Skeletal muscle tissue (tissue), 4 donors: ENCODE results near the gene KLHDC2. TPM values are rescaled to one million over a fixed set of nuclear protein-coding genes. Genes with fewer than 3 reads are reported as not detected.
"Not testable (repeated sequence)": the region's sequence is repeated elsewhere in the genome, so short reads cannot be mapped to it uniquely, and the experiment has no call there.

Experiments used
- H3K27ac ChIP-seq: one replicate; pipeline ENCODE4 v1.7.0; 2013; ENCODE audit warnings: mild to moderate bottlenecking, low read depth, low read length, inconsistent platforms
- H3K27me3 ChIP-seq, 3 donors: one replicate each; pipeline ENCODE4 v1.7.0; 2013; ENCODE audit warnings: low read length in 3 of 3; ENCODE audit not compliant: control insufficient read depth in 3 of 3, insufficient read depth in 3 of 3
- H3K36me3 ChIP-seq, 3 donors: one replicate each; pipeline ENCODE4 v1.7.0; 2013; ENCODE audit warnings: low read length in 3 of 3; ENCODE audit not compliant: control insufficient read depth in 3 of 3, insufficient read depth in 3 of 3
- H3K4me1 ChIP-seq, 3 donors: one replicate each; pipeline ENCODE4 v1.7.0; 2013; ENCODE audit warnings: low read length in 3 of 3, mild to moderate bottlenecking in 3 of 3; ENCODE audit not compliant: control insufficient read depth in 3 of 3, insufficient read depth in 3 of 3
- H3K4me3 ChIP-seq, 3 donors: one replicate each; pipeline ENCODE4 v1.7.0; 2013; ENCODE audit warnings: low read length in 3 of 3
- H3K9ac ChIP-seq, 3 donors: one replicate each; pipeline ENCODE4 v1.7.0; 2013; ENCODE audit warnings: low read length in 3 of 3, mild to moderate bottlenecking in 3 of 3, moderate library complexity in 2 of 3, low read depth in 1 of 3
- H3K9me3 ChIP-seq, 3 donors: one replicate each; pipeline ENCODE4 v1.7.0; 2013; ENCODE audit warnings: low read length in 3 of 3; ENCODE audit not compliant: control insufficient read depth in 3 of 3
- total RNA-seq: library from RNA; depleted of rRNA; stranded (reverse); fragments of >200 nt; gene quantifications from one replicate; pipeline ENCODE4 v1.2.3, GENCODE V29; 2014
- donor health status: Osteomylitis.

Gene KLHDC2
- total RNA-seq, 1 donor from 2014 or later = 123 TPM

GRCh38 chr14:49755378-49755777, 12.6 kb upstream of the KLHDC2 start:
- no peaks in the 10 kb centered on the region for H3K4me1 ChIP-seq
- H3K27me3 ChIP-seq = no peaks in the 10 kb centered on the region
- peaks cover 0 to 2% (median 2%) of the 10 kb centered on the region in 3 donors for H3K36me3 ChIP-seq
- H3K27ac ChIP-seq = no peak overlapping the region
- no peaks in the 10 kb centered on the region for H3K9me3 ChIP-seq
- H3K9ac ChIP-seq = no peak overlapping the region
- H3K4me3 ChIP-seq = no peak overlapping the region

GRCh38 chr14:49761839-49762551, 6.0 kb upstream of the KLHDC2 start:
- peaks cover 0 to 2% (median 2%) of the 10 kb centered on the region in 3 donors for H3K4me1 ChIP-seq
- no peak overlapping the region for H3K27ac ChIP-seq
- peaks cover 0 to 1% (median 0%) of the 10 kb centered on the region in 3 donors for H3K36me3 ChIP-seq
- H3K27me3 ChIP-seq = no peaks in the 10 kb centered on the region
- no peak overlapping the region for H3K9ac ChIP-seq
- H3K4me3 ChIP-seq = no peak overlapping the region
- no peaks in the 10 kb centered on the region for H3K9me3 ChIP-seq

- peaks cover 0 to 2% (median 0%) of the 10 kb centered on the region in 3 donors for H3K36me3 ChIP-seq
- H3K4me3 ChIP-seq = peak overlapping the region; percentile 82 to 100 (median 86)
- no peaks in the 10 kb centered on the region for H3K27me3 ChIP-seq
- H3K4me1 ChIP-seq = peaks cover 20 to 32% (median 24%) of the 10 kb centered on the region in 3 donors
- H3K9me3 ChIP-seq = no peaks in the 10 kb centered on the region
- H3K27ac ChIP-seq = peak overlapping the region; percentile 97
- peak overlapping the region; percentile 89 to 100 (median 98) for H3K9ac ChIP-seq
Measured at GRCh38 chr14:49766839-49767238, 1.1 kb upstream of the KLHDC2 start.

GRCh38 chr14:49767270-49767570, 733 bp upstream of the KLHDC2 start:
- Histone ChIP-seq H3K27me3 (no peaks in the 10 kb centered on the region), H3K36me3 (peaks cover 0 to 2% (median 0%) of the 10 kb centered on the region in 3 donors), H3K27ac (peak overlapping the region; percentile 97), H3K9me3 (no peaks in the 10 kb centered on the region), H3K4me3 (peak overlapping the region; percentile 82 to 100 (median 86)), H3K9ac (peak overlapping the region; percentile 89 to 100 (median 98)), H3K4me1 (peaks cover 20 to 32% (median 24%) of the 10 kb centered on the region in 3 donors)

GRCh38 chr14:49768301-49769121, 558 bp downstream of the KLHDC2 start:
- H3K4me1 ChIP-seq = peaks cover 20 to 32% (median 24%) of the 10 kb centered on the region in 3 donors
- peak overlapping the region; percentile 93 to 100 (median 97) for H3K4me3 ChIP-seq
- no peaks in the 10 kb centered on the region for H3K27me3 ChIP-seq
- H3K36me3 ChIP-seq = peaks cover 0 to 6% (median 0%) of the 10 kb centered on the region in 3 donors
- H3K27ac ChIP-seq = peak overlapping the region; percentile 97
- no peaks in the 10 kb centered on the region for H3K9me3 ChIP-seq
- peak overlapping the region; percentile 100 for H3K9ac ChIP-seq

- no peaks in the 10 kb centered on the region for H3K27me3 ChIP-seq
- H3K27ac ChIP-seq = peak overlapping the region; percentile 97
- peaks cover 0 to 8% (median 0%) of the 10 kb centered on the region in 3 donors for H3K36me3 ChIP-seq
- H3K9ac ChIP-seq = peak overlapping the region; percentile 100
- peaks cover 20 to 32% (median 24%) of the 10 kb centered on the region in 3 donors for H3K4me1 ChIP-seq
- peak overlapping the region; percentile 93 to 100 (median 97) for H3K4me3 ChIP-seq
- no peaks in the 10 kb centered on the region for H3K9me3 ChIP-seq
Measured at GRCh38 chr14:49769171-49769570, 1.2 kb downstream of the KLHDC2 start.

- no peaks in the 10 kb centered on the region for H3K9me3 ChIP-seq
- H3K27ac ChIP-seq = peak overlapping the region; percentile 97
- no peaks in the 10 kb centered on the region for H3K27me3 ChIP-seq
- H3K4me1 ChIP-seq = peaks cover 20 to 32% (median 24%) of the 10 kb centered on the region in 3 donors
- H3K9ac ChIP-seq = peak overlapping the region; percentile 100
- H3K4me3 ChIP-seq = peak overlapping the region; percentile 93 to 100 (median 97)
- peaks cover 0 to 13% (median 5%) of the 10 kb centered on the region in 3 donors for H3K36me3 ChIP-seq
Measured at GRCh38 chr14:49769581-49770211, 1.7 kb downstream of the KLHDC2 start.

- H3K27me3 ChIP-seq = no peaks in the 10 kb centered on the region
- H3K9me3 ChIP-seq = no peaks in the 10 kb centered on the region
- H3K36me3 ChIP-seq = peaks cover 0 to 20% (median 11%) of the 10 kb centered on the region in 3 donors
- peak overlapping the region in 2 of 3 donors; percentile 4 to 42 for H3K4me3 ChIP-seq
- H3K9ac ChIP-seq = peak overlapping the region in 2 of 3 donors; percentile 36 to 65
- peaks cover 20 to 32% (median 24%) of the 10 kb centered on the region in 3 donors for H3K4me1 ChIP-seq
- H3K27ac ChIP-seq = peak overlapping the region; percentile 97
Measured at GRCh38 chr14:49770212-49770817, 2.4 kb downstream of the KLHDC2 start.

- H3K4me3 ChIP-seq, H3K27me3 ChIP-seq, H3K9me3 ChIP-seq, H3K27ac ChIP-seq, H3K9ac ChIP-seq: not testable (repeated sequence)
- H3K4me1 ChIP-seq = peaks cover 20 to 32% (median 24%) of the 10 kb centered on the region in 3 donors
- H3K36me3 ChIP-seq = peaks cover 3 to 26% (median 17%) of the 10 kb centered on the region in 3 donors
Measured at GRCh38 chr14:49771691-49772090, 3.7 kb downstream of the KLHDC2 start.
